Cardiac muscle cell (in vitro differentiated cells and primary cell): ENCODE measurements around the gene TGM6. TPM values are rescaled to one million over a fixed set of nuclear protein-coding genes. Genes with fewer than 3 reads are reported as not detected.

Source experiments
- DNase-seq, 2 donors: peaks; one replicate each; pipeline versions ENCODE4 v3.0.0 to v3.0.0-alpha.2; 2010 to 2017; ENCODE audit warnings: low read depth in 1 of 2, low spot score in 1 of 2
- H3K27ac ChIP-seq: fragments of 200-600 bp; sonication (generic); 2 replicates; pipeline ENCODE4 v1.5.1; 2016
- H3K27me3 ChIP-seq: fragments of 200-600 bp; sonication (generic); 2 replicates; pipeline ENCODE4 v1.6.0; 2016; ENCODE audit warnings: control low read depth
- H3K36me3 ChIP-seq: fragments of 200-600 bp; sonication (generic); 2 replicates; pipeline ENCODE4 v1.5.1; 2016; ENCODE audit warnings: control low read depth
- H3K4me1 ChIP-seq: fragments of 200-600 bp; sonication (generic); 2 replicates; pipeline ENCODE4 v1.8.1; 2017; ENCODE audit warnings: low read depth, mild to moderate bottlenecking, mixed run types
- H3K4me3 ChIP-seq: fragments of 200-600 bp; sonication (generic); 2 replicates; pipeline ENCODE4 v1.5.1; 2016; ENCODE audit warnings: mild to moderate bottlenecking
- H3K9me3 ChIP-seq: fragments of 200-600 bp; sonication (generic); 2 replicates; pipeline ENCODE4 v1.5.1; 2017; ENCODE audit warnings: low read depth, mild to moderate bottlenecking, control low read depth
- CTCF ChIP-seq: IDR thresholded peaks from 2 replicates; pipeline ENCODE4 v1.5.1; 2012; ENCODE audit warnings: low read depth, mild to moderate bottlenecking, low read length
- polyA plus RNA-seq: library from polyadenylated mRNA; unstranded; fragments of >200 nt; fragmentation: Nextera tagmentation; extraction: Ambion mirVana; gene quantifications from 2 replicates; pipeline ENCODE4 v1.2.1, GENCODE V29; 2016
- total RNA-seq: library from RNA; depleted of rRNA; stranded (reverse); fragments of >200 nt; gene quantifications from 2 replicates; pipeline ENCODE4 v1.2.3, GENCODE V29; 2016

The TGM6 gene
- total and polyA plus RNA-seq, 2 experiments from 2014 or later: not detected

GRCh38 chr20:2469991-2470422 is 89.3 kb downstream of the TGM6 start:
- Histone ChIP-seq H3K4me3 (peak overlapping the region; percentile 72), H3K4me1 (peaks cover 6% of the 10 kb centered on the region), H3K36me3 (peaks cover 24% of the 10 kb centered on the region), H3K27me3 (no peaks in the 10 kb centered on the region), H3K27ac (peak overlapping the region; percentile 95), H3K9me3 (no peaks in the 10 kb centered on the region)
- peak; percentile 56 to 62 for DNase-seq
- no peak for TF ChIP-seq CTCF

GRCh38 chr20:2470423-2471193 is 89.9 kb downstream of the TGM6 start, which contains the start of gene SNRPB:
SNRPB (minus strand) TSS chr20:2470789; CDS start chr20:2470690, 99 bp downstream.
- Histone ChIP-seq H3K27me3 (no peaks in the 10 kb centered on the region), H3K4me1 (peaks cover 6% of the 10 kb centered on the region), H3K36me3 (peaks cover 20% of the 10 kb centered on the region), H3K4me3 (peak within 1 kb of the TSS; percentile 72), H3K9me3 (no peaks in the 10 kb centered on the region), H3K27ac (peak within 1 kb of the TSS; percentile 95)
- DNase-seq: peak; percentile 99 to 100
- TF ChIP-seq CTCF: no peak

GRCh38 chr20:2473516-2473915 is 92.8 kb downstream of the TGM6 start:
- peak in 1 of 2 donors; percentile 88 for DNase-seq
- Histone ChIP-seq H3K36me3 (no peaks in the 10 kb centered on the region), H3K27me3 (no peaks in the 10 kb centered on the region), H3K27ac (no peak overlapping the region), H3K4me1 (peaks cover 6% of the 10 kb centered on the region), H3K9me3 (no peaks in the 10 kb centered on the region), H3K4me3 (no peak overlapping the region)
- TF ChIP-seq CTCF: no peak

GRCh38 chr20:2475850-2476741 is 95.4 kb downstream of the TGM6 start:
- no peak for DNase-seq
- no peak overlapping the region for H3K27ac ChIP-seq
- no peaks in the 10 kb centered on the region for H3K36me3 ChIP-seq
- H3K4me1 ChIP-seq: no peaks in the 10 kb centered on the region
- no peak for TF ChIP-seq CTCF
- no peaks in the 10 kb centered on the region for H3K27me3 ChIP-seq
- no peak overlapping the region for H3K4me3 ChIP-seq
- no peaks in the 10 kb centered on the region for H3K9me3 ChIP-seq

GRCh38 chr20:2476742-2477615 is 96.3 kb downstream of the TGM6 start:
- no peak for TF ChIP-seq CTCF

More at GRCh38 chr20:2476742-2477615, 96.3 kb downstream of the TGM6 start:
- DNase-seq: no peak
- Histone ChIP-seq H3K4me1 (no peaks in the 10 kb centered on the region), H3K27me3 (no peaks in the 10 kb centered on the region), H3K4me3 (no peak overlapping the region), H3K27ac (no peak overlapping the region), H3K9me3 (no peaks in the 10 kb centered on the region), H3K36me3 (peaks cover 5% of the 10 kb centered on the region)
